GM12891 (cell line): Measurements from ENCODE around the gene NDE1.

Experiments
- POLR2A ChIP-seq: IDR thresholded peaks from 2 replicates; pipeline ENCODE4 v1.6.1; 2011; ENCODE audit warnings: low read depth, low read length, control low read depth
- POLR2AphosphoS5 ChIP-seq: IDR thresholded peaks from 2 replicates; pipeline ENCODE4 v1.6.1; 2011; ENCODE audit warnings: low read depth, low read length, control low read depth

DNA sequence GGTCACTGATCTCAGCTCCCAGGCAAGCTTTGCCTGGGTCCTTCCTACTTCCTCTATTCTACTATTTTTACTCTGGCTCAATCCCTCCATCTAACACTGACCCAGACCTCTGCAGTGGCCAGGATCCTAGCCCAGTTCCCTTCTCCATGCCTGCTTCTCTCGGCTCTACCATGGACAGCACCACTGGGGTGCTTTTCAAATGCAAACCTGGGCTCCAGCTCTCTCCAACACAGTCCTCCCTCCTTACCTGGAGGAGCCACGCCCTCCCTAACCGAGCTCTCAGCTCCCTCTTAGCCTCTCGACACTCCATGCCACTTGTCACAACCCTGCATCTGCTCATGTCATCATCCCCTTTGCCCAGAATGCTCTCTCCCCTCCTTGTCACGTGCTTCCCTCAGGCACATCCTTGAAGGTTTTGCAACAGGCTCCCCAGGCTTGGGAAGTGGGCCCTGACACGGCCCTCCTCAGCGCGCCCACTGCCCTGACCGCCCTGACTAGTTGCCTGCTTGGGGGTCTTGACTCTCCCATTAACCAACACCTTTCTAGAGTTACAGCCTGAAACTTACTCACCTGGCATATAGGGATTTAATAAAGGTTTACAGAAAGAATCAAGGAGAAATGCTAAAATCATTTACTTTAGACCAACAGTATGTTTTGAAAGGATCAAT is 48.7 kb upstream of the NDE1 start:
- TF ChIP-seq POLR2AphosphoS5, result no peak
- no peak for TF ChIP-seq POLR2A
